ENCODE measurements around the gene PDE6C. TPM values are rescaled to one million over a fixed set of nuclear protein-coding genes. Genes with fewer than 3 reads are reported as not detected.

PDE6C gene
- not detected in 2 replicates for total RNA-seq

DNA sequence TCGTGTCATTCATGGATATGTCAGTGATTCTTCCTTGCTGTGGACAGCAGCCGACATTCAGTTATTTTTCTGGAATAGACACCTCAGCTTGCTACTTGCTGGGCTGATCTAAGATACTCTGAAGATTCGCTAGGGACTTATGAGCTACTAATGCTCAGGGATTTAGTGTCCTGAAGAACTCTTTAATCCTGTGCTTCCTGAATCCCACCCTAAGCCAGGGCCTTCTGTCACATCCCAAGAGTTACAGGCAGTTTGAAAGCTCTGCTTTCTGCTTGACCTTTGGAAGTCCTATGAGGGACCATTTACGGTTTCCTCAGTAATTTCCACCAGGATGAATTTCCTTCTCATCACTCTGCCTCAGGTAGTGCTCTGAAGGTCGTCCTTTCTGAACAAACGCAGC is at the start of gene PDE6C:
Gene PDE6C (plus strand): TSS at position 227 of the 400 bp plus-strand sequence. CDS start 189 bp downstream, outside the sequence.

DNA sequence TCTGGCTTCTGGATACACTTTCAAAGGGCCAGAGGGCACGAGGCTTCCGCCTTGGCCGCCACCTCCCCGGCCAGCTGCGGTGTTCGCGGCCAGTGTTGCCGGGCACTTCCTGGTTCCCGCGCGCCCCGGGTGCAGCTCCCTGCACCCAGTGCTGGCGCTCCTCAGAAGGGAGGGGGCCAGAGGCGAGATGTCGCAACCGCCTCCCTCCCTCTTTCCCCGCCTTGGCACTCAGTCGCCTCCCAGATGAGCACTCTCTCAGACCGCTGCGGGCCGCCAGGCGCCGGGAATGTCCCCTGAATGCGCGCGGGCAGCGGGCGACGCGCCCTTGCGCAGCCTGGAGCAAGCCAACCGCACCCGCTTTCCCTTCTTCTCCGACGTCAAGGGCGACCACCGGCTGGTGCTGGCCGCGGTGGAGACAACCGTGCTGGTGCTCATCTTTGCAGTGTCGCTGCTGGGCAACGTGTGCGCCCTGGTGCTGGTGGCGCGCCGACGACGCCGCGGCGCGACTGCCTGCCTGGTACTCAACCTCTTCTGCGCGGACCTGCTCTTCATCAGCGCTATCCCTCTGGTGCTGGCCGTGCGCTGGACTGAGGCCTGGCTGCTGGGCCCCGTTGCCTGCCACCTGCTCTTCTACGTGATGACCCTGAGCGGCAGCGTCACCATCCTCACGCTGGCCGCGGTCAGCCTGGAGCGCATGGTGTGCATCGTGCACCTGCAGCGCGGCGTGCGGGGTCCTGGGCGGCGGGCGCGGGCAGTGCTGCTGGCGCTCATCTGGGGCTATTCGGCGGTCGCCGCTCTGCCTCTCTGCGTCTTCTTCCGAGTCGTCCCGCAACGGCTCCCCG is 45.7 kb upstream of the PDE6C start, which contains the start of gene FFAR4:
Gene FFAR4 (plus strand): TSS at position 231 of the 842 bp plus-strand sequence. CDS start 56 bp downstream, at position 287.

DNA sequence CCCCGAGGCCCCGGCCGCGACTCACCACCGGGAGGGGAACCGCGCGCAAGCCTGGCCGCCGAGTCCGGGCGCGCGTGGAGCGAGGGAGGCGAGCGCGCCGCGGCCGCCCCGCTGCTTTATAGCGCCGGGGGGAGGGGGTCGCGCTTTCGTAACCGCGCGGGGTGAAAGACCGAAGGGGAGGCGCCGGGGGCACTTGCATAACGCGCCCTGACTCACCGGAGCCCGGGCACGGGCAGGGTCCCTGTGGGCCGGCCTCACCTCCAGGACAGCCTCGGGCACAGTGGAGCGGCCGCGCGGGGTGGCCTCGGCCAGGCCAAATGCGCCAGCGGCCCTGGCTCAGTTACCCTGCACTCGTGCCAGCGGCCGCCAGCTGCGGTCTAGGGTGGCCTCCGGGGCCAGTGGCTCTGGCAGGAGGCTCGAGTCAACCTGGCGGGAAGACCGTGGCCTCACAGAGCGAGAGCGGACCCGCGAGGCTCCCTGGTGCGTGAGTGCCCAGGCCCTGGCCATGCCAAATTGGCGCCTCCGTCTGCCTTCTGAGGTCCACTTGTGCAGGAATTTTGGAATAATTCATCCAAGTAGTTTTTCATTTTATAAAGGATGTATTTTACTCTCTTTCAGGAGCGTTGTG is 11.1 kb upstream of the PDE6C start, which contains the start of gene RBP4:
Gene RBP4 (minus strand): TSS at position 90 of the 628 bp plus-strand sequence. CDS start 207 bp downstream, outside the sequence.

DNA sequence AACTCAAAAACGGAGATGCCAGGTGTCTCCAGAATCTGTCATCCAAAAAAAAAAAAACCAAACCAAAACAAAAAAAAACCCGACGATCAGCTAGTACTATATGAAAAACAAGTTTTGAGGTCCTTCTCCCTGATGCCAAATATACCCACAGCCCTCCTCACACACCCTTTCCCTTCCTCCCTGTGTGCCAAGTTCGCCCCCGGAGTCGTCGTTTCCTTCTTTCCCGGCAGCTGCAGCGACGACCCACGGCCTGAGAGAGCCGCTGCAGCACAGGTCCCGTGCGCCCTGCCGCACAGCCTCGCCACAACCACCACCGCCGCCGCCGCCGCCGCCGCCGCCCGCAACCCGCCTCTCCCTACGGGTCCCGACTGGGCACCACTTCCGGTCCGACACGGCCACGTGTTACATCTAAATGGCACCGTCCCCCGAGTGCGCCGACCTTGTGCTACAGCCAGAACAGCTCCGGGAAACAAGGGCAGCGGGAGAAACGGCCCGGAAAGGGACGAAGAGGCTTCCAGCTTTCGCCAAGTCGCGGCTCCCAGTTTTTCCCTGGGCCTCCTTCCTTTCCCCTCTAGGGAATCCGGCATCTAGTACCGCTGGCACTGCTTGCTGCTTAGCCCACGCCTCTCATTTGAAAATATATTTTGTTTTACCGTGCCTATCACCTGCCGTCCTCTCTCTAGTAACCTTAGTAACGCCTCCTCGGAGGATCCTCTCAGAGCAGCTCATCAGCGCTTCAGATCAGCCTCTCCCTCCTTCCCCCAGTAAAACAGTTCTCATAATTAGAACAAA is 90.1 kb downstream of the PDE6C start, which contains the start of gene FRA10AC1:
Gene FRA10AC1 (minus strand): TSS at position 383 of the 792 bp plus-strand sequence. CDS start 2,486 bp downstream, outside the sequence.

Other genes with a start within 250 kb of the PDE6C start
- gene MYOF, start 130.2 kb upstream of the PDE6C start, total RNA-seq = 494 and 504 TPM in 2 replicates
- 84.8 and 124 TPM in 2 replicates for gene CEP55, start 115.9 kb upstream of the PDE6C start, total RNA-seq
- gene FFAR4, start 45.9 kb upstream of the PDE6C start, total RNA-seq = not detected in 2 replicates
- gene RBP4, start 11.3 kb upstream of the PDE6C start, total RNA-seq = not detected in 2 replicates
- gene FRA10AC1, start 90.1 kb downstream of the PDE6C start, total RNA-seq = 19.9 and 20.2 TPM in 2 replicates
- gene LGI1, start 145.4 kb downstream of the PDE6C start, total RNA-seq = not detected in 2 replicates